Pons (tissue), 1 donor: ENCODE measurements around the gene DCST2.
A peak's percentile ranks its signal among the peaks of the same experiment; 100 is the strongest.

Experiments
- DNase-seq: peaks from one replicate; pipeline ENCODE4 v3.0.0-alpha.2; 2016; ENCODE audit warnings: low spot score

DCST2 gene

DNA sequence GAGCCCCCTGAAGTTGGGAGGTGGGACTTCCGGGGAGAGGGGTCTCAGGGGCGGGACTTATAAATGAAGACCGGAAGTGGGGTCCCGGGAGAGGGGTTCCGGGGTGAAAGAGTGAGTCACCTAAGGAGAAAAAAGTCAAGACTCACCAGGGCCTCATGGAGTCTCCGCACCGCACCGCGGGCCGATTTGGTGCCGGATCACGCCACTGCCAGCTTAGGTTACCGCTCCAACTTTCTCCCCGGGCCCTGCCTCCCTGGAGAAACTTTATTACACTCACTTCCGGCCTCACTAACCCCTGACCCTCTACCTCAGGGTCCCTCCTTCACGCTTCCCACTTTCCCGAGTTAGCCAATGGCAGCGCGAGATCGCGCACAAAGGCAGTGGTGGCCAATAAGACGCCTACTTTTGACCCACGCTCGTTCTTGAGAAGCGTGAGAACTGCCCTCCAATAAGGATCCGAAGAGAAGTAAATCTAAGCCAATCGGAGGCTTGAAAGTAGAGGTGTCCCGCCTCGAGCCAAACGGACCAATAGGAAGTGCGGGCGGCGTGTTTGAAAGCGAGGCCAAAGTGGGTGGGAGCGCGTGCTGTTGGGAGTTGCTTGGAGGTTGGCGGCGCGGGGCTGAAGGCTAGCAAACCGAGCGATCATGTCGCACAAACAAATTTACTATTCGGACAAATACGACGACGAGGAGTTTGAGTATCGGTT lies 59.3 kb downstream of the DCST2 start, which contains the start of gene CKS1B:
Gene CKS1B (plus strand): TSS at position 580 of the 706 bp plus-strand sequence. CDS start 65 bp downstream, at position 645.
- peak; percentile 100 for DNase-seq

DNA sequence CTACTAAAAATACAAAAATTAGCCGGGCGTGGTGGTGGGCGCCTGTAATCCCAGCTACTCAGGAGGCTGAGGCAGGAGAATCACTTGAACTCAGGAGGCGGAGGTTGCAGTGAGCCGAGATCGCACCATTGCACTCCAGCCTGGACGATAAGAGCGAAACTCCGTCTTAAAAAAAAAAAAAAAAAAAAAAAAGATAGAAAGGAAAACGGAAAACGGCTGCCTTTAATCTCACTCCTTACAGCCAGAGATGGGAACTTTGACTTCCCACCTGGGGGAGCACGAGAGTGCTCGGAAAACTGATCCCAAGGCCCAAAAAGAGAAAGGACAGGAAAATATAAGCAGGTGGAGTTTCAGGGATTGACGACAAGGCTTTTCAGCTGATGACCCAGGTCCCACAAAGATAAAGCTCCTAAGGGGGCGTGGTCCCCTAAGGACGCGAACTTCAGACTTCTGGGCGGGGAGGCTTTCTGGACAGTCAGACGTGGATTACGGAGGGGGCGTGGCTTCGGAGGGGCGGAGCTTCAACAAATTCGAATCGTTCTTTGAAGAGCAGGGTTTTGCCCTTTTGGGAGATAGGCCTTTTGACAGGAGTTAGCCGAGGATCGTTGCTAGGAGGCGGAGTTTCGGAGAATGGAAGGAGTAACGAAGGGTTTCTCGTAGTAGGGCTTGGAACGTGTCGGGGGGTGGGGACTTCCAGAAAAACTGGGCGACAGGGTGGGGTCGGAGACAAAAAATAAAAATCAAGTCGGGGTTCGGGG lies 60.1 kb downstream of the DCST2 start:
- peak; percentile 91 for DNase-seq

DNA sequence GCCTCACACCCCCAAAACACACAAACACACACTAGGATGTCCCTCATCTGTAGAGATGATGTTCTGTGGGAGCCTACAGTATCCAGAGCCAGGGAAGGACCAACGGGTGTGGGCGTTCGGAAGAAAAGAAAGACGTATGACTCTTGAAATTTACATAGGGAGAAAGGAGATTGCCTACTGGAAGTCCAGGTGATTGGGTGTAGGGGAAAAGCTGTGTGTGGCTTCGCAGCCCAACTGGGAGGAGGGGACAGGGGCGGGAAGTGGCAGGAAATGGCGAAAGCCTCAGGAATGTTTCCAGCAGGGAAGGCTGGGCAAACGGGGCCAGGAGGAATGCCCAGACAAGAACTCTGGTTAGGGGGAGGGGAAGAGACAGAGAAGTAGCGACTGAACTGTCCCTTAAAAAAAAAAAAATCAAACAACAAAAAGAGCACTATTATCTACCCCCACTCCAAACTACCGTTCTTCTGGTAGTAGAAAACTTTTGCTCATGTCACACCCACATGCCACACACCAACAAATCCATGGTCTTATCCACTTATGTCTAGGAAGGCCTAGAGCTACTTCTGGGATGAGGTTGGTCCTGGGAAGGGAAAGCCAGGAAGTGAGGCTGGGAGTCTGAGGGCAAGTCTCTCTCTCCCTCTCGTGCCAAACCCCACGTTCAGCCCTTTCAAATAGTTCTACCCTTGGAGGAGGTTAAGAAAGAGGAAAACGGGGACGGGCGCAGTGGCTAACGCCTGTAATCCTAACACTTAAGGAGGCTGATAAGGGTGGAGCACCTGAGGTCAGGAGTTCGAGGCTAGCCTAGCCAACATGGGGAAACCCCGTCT lies 60.9 kb downstream of the DCST2 start:
- no peak for DNase-seq

GRCh38 chr1:154972213-154972516 lies 61.4 kb downstream of the DCST2 start:
- no peak for DNase-seq

DNA sequence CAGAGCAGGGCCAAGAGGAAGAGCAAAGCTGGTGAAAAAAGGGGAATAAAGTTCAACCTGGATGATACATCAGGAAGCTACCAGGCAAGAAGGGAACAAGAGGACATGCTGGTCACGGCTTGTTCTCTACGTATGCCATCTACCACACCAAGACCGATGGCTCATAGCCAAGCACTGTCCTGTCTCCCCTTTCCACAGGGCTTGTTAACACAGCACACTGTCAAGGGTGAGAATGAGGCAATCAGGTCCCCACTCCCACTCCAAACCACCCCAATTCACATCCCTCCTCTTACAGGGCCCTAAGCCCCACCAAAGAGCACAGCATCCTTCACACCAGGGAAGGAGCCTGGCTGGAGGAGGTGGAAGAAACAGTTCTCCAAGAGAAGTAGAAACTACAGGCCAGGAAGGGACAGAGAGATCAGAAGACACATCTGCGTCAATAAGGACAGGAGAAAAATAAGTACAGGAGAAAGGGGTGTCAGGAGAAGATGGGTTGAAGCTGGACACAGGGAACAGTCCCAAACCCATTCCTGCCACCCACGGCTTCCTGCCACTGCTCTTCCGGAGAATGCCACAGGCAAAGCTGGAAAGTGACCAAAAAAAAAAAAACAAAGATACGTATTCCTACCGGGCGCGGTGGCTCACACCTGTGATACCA lies 62.1 kb downstream of the DCST2 start:
- DNase-seq = no peak

DNA sequence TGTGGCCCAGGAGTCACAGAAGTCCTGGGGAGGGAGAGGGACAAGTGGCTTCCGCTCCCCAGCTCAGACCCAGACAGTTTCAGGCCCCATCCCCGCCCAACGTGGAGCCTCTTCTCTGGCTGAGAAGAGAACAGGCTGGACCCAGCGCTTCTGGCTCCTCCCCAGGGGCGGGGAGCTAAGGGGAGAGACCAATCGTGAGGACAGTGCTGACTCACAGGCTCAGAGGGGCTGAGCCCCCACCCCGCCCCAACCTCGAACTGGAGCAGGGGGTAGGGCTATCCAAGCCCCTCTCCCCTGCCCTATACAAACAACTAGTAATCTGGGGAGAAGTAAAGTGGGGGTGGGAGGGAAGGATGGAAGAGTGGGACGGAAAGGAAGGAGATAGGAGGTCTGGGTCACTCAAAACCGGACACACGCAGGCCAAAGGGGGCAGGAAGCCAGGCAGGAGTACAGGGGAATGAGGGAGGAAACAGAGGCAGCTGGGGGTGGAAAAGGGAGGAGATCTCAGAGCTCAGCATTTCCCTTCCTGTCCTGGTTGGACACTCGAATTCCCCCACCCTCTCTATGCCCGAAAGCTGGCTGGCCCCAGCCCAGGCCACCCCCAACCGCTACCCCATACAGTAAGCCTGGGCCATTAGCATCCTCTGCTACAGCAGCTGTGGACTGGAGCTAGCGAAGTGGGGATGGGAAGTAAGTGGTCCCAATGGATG lies 62.8 kb downstream of the DCST2 start, which contains the start of gene SHC1:
Gene SHC1 (minus strand): TSS at position 117 of the 710 bp plus-strand sequence. CDS start 221 bp downstream, outside the sequence.
- peak; percentile 90 for DNase-seq

GRCh38 chr1:154969860-154970452 lies 63.6 kb downstream of the DCST2 start:
- no peak for DNase-seq

GRCh38 chr1:154969246-154969645 lies 64.3 kb downstream of the DCST2 start:
- no peak for DNase-seq

DNA sequence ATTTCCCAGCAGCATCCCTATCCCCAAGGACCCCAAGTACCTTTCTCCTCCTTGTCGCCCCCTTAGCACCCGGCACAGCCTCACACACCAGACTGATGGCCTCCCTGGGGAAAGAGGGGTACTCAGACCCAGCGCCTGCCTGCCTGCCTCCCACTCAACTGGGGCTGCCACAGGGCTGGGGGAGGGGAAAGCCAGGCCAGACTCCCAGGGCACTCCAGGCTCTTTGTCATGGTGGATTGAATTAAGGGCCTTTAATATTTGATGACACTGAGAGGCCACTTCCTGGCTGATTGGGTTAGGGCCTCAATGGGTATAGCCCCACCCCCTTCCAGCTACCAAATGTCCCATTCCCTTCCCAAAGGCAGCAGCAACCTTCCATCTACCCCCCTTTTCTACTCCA lies 64.8 kb downstream of the DCST2 start:
- no peak for DNase-seq
